HepG2 (cell line): Measurements from ENCODE around the gene VWA7. TPM values are rescaled to one million over a fixed set of nuclear protein-coding genes. Genes with fewer than 3 reads are reported as not detected.

ENCODE experiments used
- DPF2 ChIP-seq: sonication (generic); formaldehyde crosslinking; IDR thresholded peaks from 2 replicates; pipeline ENCODE4 v1.4.0; 2020; ENCODE audit warnings: mild to moderate bottlenecking, low read depth, missing genetic modification reagents, borderline replicate concordance
- KDM2A ChIP-seq: sonication (generic); formaldehyde crosslinking; IDR thresholded peaks from 2 replicates; pipeline ENCODE4 v1.4.0; 2020; ENCODE audit warnings: low read depth, missing genetic modification reagents, borderline replicate concordance
- PAX8 ChIP-seq: sonication (generic); formaldehyde crosslinking; IDR thresholded peaks from 2 replicates; pipeline ENCODE4 v1.8.0; 2022; ENCODE audit warnings: mild to moderate bottlenecking, missing genetic modification reagents, borderline replicate concordance
- PBX3 ChIP-seq: sonication (generic); formaldehyde crosslinking; IDR thresholded peaks from 2 replicates; pipeline ENCODE4 v1.8.1; 2023; ENCODE audit warnings: missing genetic modification reagents, inconsistent platforms, borderline replicate concordance
- SALL1 ChIP-seq: sonication (generic); formaldehyde crosslinking; IDR thresholded peaks from 2 replicates; pipeline ENCODE4 v1.8.0; 2022; ENCODE audit warnings: mild to moderate bottlenecking, missing genetic modification reagents
- TBP ChIP-seq: sonication (generic); formaldehyde crosslinking; IDR thresholded peaks from 2 replicates; pipeline ENCODE4 v1.5.0; 2020; ENCODE audit warnings: missing genetic modification reagents
- ZNF329 ChIP-seq: sonication (generic); formaldehyde crosslinking; IDR thresholded peaks from 2 replicates; pipeline ENCODE4 v1.9.0; 2021; ENCODE audit warnings: low read depth, mild to moderate bottlenecking, missing genetic modification reagents
- ZNF546 ChIP-seq: sonication (generic); formaldehyde crosslinking; conservative IDR thresholded peaks from 2 replicates; pipeline ENCODE4 v1.8.1; 2023; ENCODE audit warnings: mild to moderate bottlenecking, missing genetic modification reagents
- ZNF597 ChIP-seq: sonication (generic); formaldehyde crosslinking; IDR thresholded peaks from 2 replicates; pipeline ENCODE4 v1.5.0; 2020; ENCODE audit warnings: missing genetic modification reagents
- polyA plus RNA-seq, 8 experiments: library from polyadenylated mRNA; depleted of rRNA in 3 of 8; stranded (reverse) in 7 of 8; unstranded in 1 of 8; fragments of >200 nt; fragmentation: Illumina TruSeq in 4 of 8; extraction: Trizol in 4 of 8; gene quantifications; 2 replicates each; pipeline versions ENCODE4 v1.2.1 to v1.2.3, GENCODE V29; 2011 to 2016; ENCODE audit warnings: low read depth in 4 of 8, missing spikeins in 1 of 8, mixed read lengths in 1 of 8; ENCODE audit not compliant: insufficient read depth in 1 of 8
- total RNA-seq, 5 experiments: library from RNA; depleted of rRNA; stranded (reverse); fragments of >200 nt; fragmentation: Illumina TruSeq; extraction: Trizol; gene quantifications; 2 replicates each; pipeline ENCODE4 v1.2.3, GENCODE V29; 2016; ENCODE audit warnings: low read depth in 1 of 5
- TF ChIP-seq, protein P1 (sequence below): sonication (generic); formaldehyde crosslinking; IDR thresholded peaks from 2 replicates; pipeline ENCODE4 v1.4.0; 2020; ENCODE audit warnings: missing genetic modification reagents
- TF ChIP-seq, protein P2 (sequence below): sonication (generic); formaldehyde crosslinking; IDR thresholded peaks from 2 replicates; pipeline ENCODE4 v1.4.0; 2020; ENCODE audit warnings: missing genetic modification reagents, mild to moderate bottlenecking, borderline replicate concordance
- TF ChIP-seq, protein P3 (sequence below): sonication (generic); formaldehyde crosslinking; IDR thresholded peaks from 2 replicates; pipeline ENCODE4 v1.5.0; 2020; ENCODE audit warnings: mild to moderate bottlenecking, missing genetic modification reagents, borderline replicate concordance

The VWA7 gene
- total and polyA plus RNA-seq, 2 of the 13 experiments (the other 11 are each of a cell fraction or from before 2014, with no cell fraction given), result 0.86 to 3.3 TPM

DNA sequence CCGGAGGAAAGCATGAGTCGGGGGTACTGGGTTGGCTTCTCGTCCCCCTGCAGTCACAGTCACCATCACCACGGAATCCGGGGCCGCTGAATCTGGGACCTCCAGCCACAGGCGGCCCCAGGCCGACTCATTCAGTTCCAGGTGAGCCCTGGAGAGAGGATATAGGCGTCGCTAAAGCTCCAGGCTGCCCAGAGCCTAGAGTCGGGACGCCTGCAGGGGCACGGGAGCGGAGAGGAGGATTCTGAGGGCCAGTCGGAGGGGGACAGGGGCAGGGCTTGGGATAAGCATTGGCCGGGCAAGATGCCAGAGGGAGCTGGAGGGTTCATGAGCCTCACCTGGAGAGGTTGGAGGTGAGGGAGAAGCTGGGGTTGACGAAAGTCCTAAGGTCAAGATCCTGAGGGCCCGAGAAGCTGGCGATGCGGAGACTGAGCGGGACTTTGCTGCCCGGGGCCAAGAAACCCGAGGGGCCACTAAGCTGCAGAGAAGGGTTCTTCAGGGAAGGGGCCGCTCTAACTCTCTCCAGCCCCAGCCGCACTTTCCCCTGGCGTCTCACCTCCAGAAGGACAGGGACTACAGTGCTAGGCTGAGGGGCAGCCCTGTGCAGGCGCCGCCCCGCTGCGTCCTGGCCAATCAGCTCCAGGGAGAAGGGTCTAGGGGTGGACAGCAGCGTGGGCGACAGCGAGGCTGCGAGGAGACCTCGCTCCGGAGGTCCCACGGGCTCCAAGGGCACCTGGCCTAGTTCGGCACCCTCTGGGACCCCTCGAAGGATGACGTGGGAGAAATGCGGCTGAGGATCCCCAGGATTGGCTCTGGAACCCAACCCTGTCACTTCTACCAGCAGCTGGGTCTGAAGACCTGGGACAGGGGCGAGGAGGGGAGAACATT is 11.0 kb downstream of the VWA7 start (continued):
- TF ChIP-seq ZNF597 (CRISPR knock-in tag) (no peak), ZNF329 (CRISPR knock-in tag) (no peak), TBP (no peak), SALL1 (CRISPR knock-in tag) (peak; percentile 86), ZNF546 (no peak; the same call in 1 of the 2 replicates), KDM2A (CRISPR knock-in tag) (peak; percentile 68; the same call in 1 of the 2 replicates), DPF2 (CRISPR knock-in tag) (no peak), PBX3 (CRISPR knock-in tag) (no peak), PAX8 (CRISPR knock-in tag) (no peak)
- TF ChIP-seq, protein P1, sequence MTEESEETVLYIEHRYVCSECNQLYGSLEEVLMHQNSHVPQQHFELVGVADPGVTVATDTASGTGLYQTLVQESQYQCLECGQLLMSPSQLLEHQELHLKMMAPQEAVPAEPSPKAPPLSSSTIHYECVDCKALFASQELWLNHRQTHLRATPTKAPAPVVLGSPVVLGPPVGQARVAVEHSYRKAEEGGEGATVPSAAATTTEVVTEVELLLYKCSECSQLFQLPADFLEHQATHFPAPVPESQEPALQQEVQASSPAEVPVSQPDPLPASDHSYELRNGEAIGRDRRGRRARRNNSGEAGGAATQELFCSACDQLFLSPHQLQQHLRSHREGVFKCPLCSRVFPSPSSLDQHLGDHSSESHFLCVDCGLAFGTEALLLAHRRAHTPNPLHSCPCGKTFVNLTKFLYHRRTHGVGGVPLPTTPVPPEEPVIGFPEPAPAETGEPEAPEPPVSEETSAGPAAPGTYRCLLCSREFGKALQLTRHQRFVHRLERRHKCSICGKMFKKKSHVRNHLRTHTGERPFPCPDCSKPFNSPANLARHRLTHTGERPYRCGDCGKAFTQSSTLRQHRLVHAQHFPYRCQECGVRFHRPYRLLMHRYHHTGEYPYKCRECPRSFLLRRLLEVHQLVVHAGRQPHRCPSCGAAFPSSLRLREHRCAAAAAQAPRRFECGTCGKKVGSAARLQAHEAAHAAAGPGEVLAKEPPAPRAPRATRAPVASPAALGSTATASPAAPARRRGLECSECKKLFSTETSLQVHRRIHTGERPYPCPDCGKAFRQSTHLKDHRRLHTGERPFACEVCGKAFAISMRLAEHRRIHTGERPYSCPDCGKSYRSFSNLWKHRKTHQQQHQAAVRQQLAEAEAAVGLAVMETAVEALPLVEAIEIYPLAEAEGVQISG (CRISPR knock-in tag), result peak; percentile 39; the same call in 1 of the 2 replicates
- TF ChIP-seq, protein P2, sequence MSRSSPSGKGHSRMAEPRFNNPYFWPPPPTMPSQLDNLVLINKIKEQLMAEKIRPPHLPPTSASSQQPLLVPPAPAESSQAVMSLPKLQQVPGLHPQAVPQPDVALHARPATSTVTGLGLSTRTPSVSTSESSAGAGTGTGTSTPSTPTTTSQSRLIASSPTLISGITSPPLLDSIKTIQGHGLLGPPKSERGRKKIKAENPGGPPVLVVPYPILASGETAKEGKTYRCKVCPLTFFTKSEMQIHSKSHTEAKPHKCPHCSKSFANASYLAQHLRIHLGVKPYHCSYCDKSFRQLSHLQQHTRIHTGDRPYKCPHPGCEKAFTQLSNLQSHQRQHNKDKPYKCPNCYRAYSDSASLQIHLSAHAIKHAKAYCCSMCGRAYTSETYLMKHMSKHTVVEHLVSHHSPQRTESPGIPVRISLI (CRISPR knock-in tag), result no peak
- TF ChIP-seq, protein P3, sequence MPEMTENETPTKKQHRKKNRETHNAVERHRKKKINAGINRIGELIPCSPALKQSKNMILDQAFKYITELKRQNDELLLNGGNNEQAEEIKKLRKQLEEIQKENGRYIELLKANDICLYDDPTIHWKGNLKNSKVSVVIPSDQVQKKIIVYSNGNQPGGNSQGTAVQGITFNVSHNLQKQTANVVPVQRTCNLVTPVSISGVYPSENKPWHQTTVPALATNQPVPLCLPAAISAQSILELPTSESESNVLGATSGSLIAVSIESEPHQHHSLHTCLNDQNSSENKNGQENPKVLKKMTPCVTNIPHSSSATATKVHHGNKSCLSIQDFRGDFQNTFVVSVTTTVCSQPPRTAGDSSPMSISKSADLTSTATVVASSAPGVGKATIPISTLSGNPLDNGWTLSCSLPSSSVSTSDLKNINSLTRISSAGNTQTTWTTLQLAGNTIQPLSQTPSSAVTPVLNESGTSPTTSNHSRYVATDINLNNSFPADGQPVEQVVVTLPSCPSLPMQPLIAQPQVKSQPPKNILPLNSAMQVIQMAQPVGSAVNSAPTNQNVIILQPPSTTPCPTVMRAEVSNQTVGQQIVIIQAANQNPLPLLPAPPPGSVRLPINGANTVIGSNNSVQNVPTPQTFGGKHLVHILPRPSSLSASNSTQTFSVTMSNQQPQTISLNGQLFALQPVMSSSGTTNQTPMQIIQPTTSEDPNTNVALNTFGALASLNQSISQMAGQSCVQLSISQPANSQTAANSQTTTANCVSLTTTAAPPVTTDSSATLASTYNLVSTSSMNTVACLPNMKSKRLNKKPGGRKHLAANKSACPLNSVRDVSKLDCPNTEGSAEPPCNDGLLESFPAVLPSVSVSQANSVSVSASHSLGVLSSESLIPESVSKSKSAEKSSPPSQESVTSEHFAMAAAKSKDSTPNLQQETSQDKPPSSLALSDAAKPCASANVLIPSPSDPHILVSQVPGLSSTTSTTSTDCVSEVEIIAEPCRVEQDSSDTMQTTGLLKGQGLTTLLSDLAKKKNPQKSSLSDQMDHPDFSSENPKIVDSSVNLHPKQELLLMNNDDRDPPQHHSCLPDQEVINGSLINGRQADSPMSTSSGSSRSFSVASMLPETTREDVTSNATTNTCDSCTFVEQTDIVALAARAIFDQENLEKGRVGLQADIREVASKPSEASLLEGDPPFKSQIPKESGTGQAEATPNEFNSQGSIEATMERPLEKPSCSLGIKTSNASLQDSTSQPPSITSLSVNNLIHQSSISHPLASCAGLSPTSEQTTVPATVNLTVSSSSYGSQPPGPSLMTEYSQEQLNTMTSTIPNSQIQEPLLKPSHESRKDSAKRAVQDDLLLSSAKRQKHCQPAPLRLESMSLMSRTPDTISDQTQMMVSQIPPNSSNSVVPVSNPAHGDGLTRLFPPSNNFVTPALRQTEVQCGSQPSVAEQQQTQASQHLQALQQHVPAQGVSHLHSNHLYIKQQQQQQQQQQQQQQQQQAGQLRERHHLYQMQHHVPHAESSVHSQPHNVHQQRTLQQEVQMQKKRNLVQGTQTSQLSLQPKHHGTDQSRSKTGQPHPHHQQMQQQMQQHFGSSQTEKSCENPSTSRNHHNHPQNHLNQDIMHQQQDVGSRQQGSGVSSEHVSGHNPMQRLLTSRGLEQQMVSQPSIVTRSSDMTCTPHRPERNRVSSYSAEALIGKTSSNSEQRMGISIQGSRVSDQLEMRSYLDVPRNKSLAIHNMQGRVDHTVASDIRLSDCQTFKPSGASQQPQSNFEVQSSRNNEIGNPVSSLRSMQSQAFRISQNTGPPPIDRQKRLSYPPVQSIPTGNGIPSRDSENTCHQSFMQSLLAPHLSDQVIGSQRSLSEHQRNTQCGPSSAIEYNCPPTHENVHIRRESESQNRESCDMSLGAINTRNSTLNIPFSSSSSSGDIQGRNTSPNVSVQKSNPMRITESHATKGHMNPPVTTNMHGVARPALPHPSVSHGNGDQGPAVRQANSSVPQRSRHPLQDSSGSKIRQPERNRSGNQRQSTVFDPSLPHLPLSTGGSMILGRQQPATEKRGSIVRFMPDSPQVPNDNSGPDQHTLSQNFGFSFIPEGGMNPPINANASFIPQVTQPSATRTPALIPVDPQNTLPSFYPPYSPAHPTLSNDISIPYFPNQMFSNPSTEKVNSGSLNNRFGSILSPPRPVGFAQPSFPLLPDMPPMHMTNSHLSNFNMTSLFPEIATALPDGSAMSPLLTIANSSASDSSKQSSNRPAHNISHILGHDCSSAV, result no peak
